Thoracic aorta (tissue), 2 donors: ENCODE measurements around the gene JMJD1C. TPM values are rescaled to one million over a fixed set of nuclear protein-coding genes. Genes with fewer than 3 reads are reported as not detected.

Experiments
- ATAC-seq: fragments of 150-250 bp; one replicate; pipeline ENCODE4 v1.8.0; 2017; ENCODE audit warnings: low read depth; ENCODE audit not compliant: insufficient number of reproducible peaks, low FRiP score
- DNase-seq: peaks from one replicate; pipeline ENCODE4 v3.0.0-alpha.2; 2020; ENCODE audit warnings: low spot score
- H3K27ac ChIP-seq, 2 donors: fragments of 200-600 bp; sonication (generic); 1 replicate in 1 of 2; 2 replicates in 1 of 2; pipeline ENCODE4 v1.5.1; 2016; ENCODE audit warnings: mild to moderate bottlenecking in 2 of 2, moderate library complexity in 2 of 2
- H3K27me3 ChIP-seq: fragments of 200-600 bp; sonication (generic); replicated peaks from 2 replicates; pipeline ENCODE4 v1.6.0; 2016; ENCODE audit warnings: mild to moderate bottlenecking; ENCODE audit not compliant: insufficient read depth
- H3K36me3 ChIP-seq: fragments of 200-600 bp; sonication (generic); one replicate; pipeline ENCODE4 v1.5.1; 2016
- H3K4me1 ChIP-seq, 2 donors: fragments of 200-600 bp; sonication (generic); 1 replicate in 1 of 2; 2 replicates in 1 of 2; pipeline versions ENCODE4 v1.5.1 to v1.6.0; 2016; ENCODE audit warnings: low read depth in 2 of 2, mild to moderate bottlenecking in 1 of 2; ENCODE audit not compliant: control insufficient read depth in 1 of 2
- H3K4me3 ChIP-seq: fragments of 200-600 bp; sonication (generic); 2 replicates; pipeline ENCODE4 v1.5.1; 2016; ENCODE audit warnings: mild to moderate bottlenecking
- H3K9me3 ChIP-seq: fragments of 200-600 bp; sonication (generic); 2 replicates; pipeline ENCODE4 v1.5.1; 2016
- total RNA-seq, 2 donors: library from RNA; depleted of rRNA; stranded (reverse); fragments of >200 nt; gene quantifications; one replicate each; pipeline versions ENCODE4 v1.1.0 to v1.2.3, GENCODE V29; 2016
- TF ChIP-seq, protein P1 (sequence below): fragments of 200-600 bp; sonication (generic); IDR thresholded peaks from one replicate; pipeline ENCODE4 v1.5.1; 2019; ENCODE audit warnings: antibody characterized with exemption

JMJD1C gene
- total RNA-seq, 2 donors from 2014 or later, result 95.2 to 215 TPM

DNA sequence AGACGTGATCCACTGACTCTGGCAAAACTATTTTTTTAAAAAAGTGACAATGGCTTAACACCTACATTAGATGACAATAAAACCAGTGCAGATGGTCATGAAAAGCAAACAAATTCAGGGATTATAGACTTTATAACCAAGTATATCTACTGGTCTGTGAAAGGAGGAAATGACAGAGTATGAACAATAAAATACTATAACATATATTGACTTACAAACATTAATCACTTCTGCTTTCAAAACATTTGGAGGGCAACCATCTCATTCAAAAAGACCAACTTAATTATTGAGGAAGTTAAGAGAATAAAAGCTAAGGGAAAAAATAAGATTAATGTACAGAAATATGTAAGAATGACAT, 34.8 kb downstream of the JMJD1C start:
- Histone ChIP-seq H3K36me3 (no peaks in the 10 kb centered on the region), H3K27me3 (no peaks in the 10 kb centered on the region), H3K4me1 (peaks cover 22 to 65% of the 10 kb centered on the region in 2 donors), H3K27ac (no peak overlapping the region), H3K4me3 (no peak overlapping the region), H3K9me3 (no peaks in the 10 kb centered on the region)
- DNase-seq (no peak), ATAC-seq (no peak)
- TF ChIP-seq, protein P1, sequence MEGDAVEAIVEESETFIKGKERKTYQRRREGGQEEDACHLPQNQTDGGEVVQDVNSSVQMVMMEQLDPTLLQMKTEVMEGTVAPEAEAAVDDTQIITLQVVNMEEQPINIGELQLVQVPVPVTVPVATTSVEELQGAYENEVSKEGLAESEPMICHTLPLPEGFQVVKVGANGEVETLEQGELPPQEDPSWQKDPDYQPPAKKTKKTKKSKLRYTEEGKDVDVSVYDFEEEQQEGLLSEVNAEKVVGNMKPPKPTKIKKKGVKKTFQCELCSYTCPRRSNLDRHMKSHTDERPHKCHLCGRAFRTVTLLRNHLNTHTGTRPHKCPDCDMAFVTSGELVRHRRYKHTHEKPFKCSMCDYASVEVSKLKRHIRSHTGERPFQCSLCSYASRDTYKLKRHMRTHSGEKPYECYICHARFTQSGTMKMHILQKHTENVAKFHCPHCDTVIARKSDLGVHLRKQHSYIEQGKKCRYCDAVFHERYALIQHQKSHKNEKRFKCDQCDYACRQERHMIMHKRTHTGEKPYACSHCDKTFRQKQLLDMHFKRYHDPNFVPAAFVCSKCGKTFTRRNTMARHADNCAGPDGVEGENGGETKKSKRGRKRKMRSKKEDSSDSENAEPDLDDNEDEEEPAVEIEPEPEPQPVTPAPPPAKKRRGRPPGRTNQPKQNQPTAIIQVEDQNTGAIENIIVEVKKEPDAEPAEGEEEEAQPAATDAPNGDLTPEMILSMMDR, result no peak

DNA sequence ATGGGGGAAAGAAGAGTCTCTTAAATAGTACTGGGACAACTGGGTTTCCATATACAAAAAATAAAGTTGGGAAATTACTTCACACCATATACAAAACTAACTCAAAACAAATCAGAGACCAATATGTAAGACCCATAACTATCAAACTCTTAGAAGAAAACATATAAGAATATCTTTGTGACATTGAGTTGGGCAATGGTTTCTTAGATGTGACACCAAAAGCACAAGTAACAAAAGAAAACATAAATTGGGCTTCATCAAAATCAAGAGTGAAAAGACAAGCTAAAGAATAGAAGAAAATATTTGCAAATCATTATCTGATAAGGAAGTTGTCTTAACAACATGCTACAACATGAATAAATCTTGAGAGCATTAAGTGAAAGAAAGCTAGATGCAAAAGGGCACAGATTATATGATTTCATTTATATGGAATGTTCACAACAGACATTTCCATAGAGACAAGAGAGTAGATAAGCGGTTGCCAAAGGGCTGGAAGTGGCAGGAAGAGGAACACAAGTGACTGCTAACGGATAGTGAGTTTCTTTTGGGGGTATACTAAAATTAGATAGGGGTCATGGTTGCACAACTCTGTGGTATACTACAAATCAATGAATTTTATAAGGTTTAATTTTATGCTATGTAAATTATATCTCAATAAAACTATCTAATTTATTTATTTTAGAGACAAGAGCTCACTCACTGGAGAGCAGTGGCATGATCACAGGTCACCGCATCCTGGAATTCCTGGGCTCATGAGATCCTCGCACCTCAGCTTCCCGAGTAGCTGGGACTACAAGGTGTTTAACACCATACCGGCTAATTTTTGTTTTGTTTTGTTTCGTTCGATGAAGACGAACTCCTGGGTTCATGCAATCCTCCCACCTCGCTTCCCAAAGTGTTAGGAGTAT, 35.4 kb downstream of the JMJD1C start:
- TF ChIP-seq, protein P1, result no peak
- ATAC-seq (no peak), DNase-seq (no peak)
- Histone ChIP-seq H3K36me3 (no peaks in the 10 kb centered on the region), H3K27me3 (no peaks in the 10 kb centered on the region), H3K4me3 (no peak overlapping the region), H3K9me3 (no peaks in the 10 kb centered on the region), H3K27ac (no peak overlapping the region), H3K4me1 (peaks cover 25 to 59% of the 10 kb centered on the region in 2 donors)

DNA sequence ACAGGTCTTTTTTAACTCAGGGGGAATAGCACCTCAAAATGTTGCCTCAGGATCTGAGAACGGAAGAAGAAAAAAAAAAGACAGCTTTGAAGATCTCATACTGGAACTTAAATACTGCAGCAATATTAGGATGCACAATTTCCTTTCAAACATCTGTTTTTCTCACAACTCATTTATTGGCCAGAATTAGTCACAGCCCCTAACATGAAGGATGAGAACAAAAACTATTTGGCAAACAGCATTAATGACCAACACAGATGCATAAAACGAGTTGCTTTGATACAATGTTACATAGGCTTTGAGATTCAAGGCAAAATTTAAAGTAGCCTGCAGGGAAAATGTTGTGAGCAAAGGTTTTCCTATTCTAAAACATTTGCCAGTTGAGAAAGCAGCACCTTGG, 36.5 kb downstream of the JMJD1C start:
- Histone ChIP-seq H3K4me3 (no peak overlapping the region), H3K36me3 (no peaks in the 10 kb centered on the region), H3K27ac (no peak overlapping the region), H3K9me3 (no peaks in the 10 kb centered on the region), H3K4me1 (peaks cover 20 to 48% of the 10 kb centered on the region in 2 donors), H3K27me3 (no peaks in the 10 kb centered on the region)
- no peak for ATAC-seq
- TF ChIP-seq, protein P1, result no peak
- no peak for DNase-seq

DNA sequence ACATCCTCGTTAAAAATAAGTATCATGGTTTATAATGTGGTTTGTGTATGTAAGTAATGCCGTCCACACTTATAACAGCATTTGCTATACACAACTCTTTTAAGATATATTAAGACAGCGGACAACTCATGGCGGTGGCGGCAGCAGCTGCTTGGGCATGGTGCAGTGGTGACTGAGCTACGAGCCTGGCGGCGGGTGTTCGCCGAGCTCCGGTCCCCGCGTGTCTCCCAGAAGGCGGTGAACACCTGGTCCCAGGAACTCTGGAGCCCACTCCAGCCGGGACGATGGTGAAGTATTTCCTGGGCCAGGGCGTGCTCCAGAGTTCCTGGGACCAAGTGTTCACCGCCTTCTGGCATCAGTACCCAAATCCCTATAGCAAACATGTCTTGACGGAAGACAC, 38.8 kb downstream of the JMJD1C start:
- no peaks in the 10 kb centered on the region for H3K9me3 ChIP-seq
- TF ChIP-seq, protein P1, result no peak
- no peaks in the 10 kb centered on the region for H3K27me3 ChIP-seq
- H3K36me3 ChIP-seq, result no peaks in the 10 kb centered on the region
- peaks cover 29 to 40% of the 10 kb centered on the region in 2 donors for H3K4me1 ChIP-seq
- no peak for ATAC-seq
- DNase-seq, result no peak
- no peak overlapping the region for H3K27ac ChIP-seq
- no peak overlapping the region for H3K4me3 ChIP-seq

DNA sequence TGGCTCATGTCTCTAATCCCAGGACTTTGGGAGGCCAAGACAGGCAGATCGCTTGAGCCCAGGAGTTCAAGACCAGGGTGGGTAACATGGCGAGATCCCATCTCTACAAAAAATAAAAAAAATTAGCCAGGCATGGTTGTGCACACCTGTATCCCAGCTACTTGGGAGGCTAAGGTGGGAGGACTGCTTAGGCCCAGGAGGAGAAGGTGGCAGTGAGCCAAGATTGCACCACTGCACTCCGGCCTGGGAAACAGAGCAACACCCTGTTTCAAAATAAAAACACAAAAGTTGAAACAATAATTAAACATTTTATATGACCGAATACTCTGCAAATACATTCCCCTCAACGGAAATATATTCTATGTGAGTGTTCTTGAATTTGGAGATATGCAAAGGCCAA, 40.3 kb downstream of the JMJD1C start:
- no peak for DNase-seq
- no peaks in the 10 kb centered on the region for H3K9me3 ChIP-seq
- H3K27ac ChIP-seq, result no peak overlapping the region
- no peaks in the 10 kb centered on the region for H3K27me3 ChIP-seq
- H3K4me1 ChIP-seq, result peaks cover 26 to 37% of the 10 kb centered on the region in 2 donors
- no peaks in the 10 kb centered on the region for H3K36me3 ChIP-seq
- H3K4me3 ChIP-seq, result no peak overlapping the region
- TF ChIP-seq, protein P1, result no peak
- no peak for ATAC-seq
